Kidney (tissue), 14 donors: ENCODE data around the gene DNM3. TPM values are rescaled to one million over a fixed set of nuclear protein-coding genes. Genes with fewer than 3 reads are reported as not detected.

Source experiments
- DNase-seq, 5 donors: peaks; one replicate each; pipeline ENCODE4 v3.0.0-alpha.2; 2013 to 2020
- FAIRE-seq: peaks from 2 replicates; lab custom pipeline; 2012; peaks lifted over from hg19 to GRCh38; lab: Jason Lieb, UNC
- H3K27ac ChIP-seq, 2 donors: one replicate each; pipeline ENCODE4 v1.7.0; 2013; ENCODE audit warnings: low read depth in 2 of 2, low read length in 2 of 2, inconsistent platforms in 1 of 2
- H3K27me3 ChIP-seq: one replicate; pipeline ENCODE4 v1.7.1; 2013; ENCODE audit warnings: low read length, inconsistent platforms; ENCODE audit not compliant: control insufficient read depth, insufficient read depth
- H3K36me3 ChIP-seq, 3 donors: one replicate each; pipeline versions ENCODE4 v1.7.0 to v1.7.1; 2013; ENCODE audit warnings: low read length in 3 of 3, control low read depth in 1 of 3, inconsistent platforms in 1 of 3; ENCODE audit not compliant: insufficient read depth in 3 of 3, control insufficient read depth in 2 of 3
- H3K4me1 ChIP-seq, 3 donors: one replicate each; pipeline versions ENCODE4 v1.7.0 to v1.7.1; 2013; ENCODE audit warnings: low read length in 3 of 3, inconsistent platforms in 1 of 3, low read depth in 1 of 3; ENCODE audit not compliant: control insufficient read depth in 2 of 3, insufficient read depth in 2 of 3
- H3K4me3 ChIP-seq, 3 donors: one replicate each; pipeline versions ENCODE4 v1.7.0 to v1.8.1; 2013; ENCODE audit warnings: low read length in 3 of 3, control low read depth in 1 of 3, inconsistent platforms in 1 of 3
- H3K9ac ChIP-seq, 3 donors: one replicate each; pipeline versions ENCODE4 v1.7.0 to v1.7.1; 2013; ENCODE audit warnings: low read length in 3 of 3, control low read depth in 1 of 3, inconsistent platforms in 1 of 3
- H3K9me3 ChIP-seq, 3 donors: one replicate each; pipeline versions ENCODE4 v1.7.0 to v1.7.1; 2013; ENCODE audit warnings: low read length in 3 of 3, control low read depth in 1 of 3, inconsistent platforms in 1 of 3; ENCODE audit not compliant: control insufficient read depth in 2 of 3, insufficient read depth in 1 of 3
- CTCF ChIP-seq: IDR thresholded peaks from 3 replicates; pipeline ENCODE4 v1.5.1; 2012; ENCODE audit warnings: mild to moderate bottlenecking, moderate library complexity, borderline replicate concordance; ENCODE audit not compliant: insufficient read depth; ENCODE audit errors: extremely low read depth
- intact Hi-C: fragments of 100-400 bp; cut with DNase I; formaldehyde crosslinking; loops from one replicate; pipeline ENCODE4 v1.11.1; 2022
- polyA plus RNA-seq: library from polyadenylated mRNA; stranded (reverse); fragments of 350-450 nt; fragmentation: Illumina TruSeq; extraction: RNeasy Lipid Tissue Mini Kit (QIAGEN cat#74804); gene quantifications from one replicate; pipeline ENCODE4 v1.2.3, GENCODE V29; 2014; ENCODE audit warnings: low read depth, low replicate concordance; ENCODE audit not compliant: insufficient read depth
- total RNA-seq: library from RNA; stranded (reverse); fragmentation: NEBNext Ultra II Directional; extraction: Animal tissue kit (Norgen Biotek cat#: 25700); gene quantifications from one replicate; pipeline ENCODE4 v1.2.1, GENCODE V29; 2021
- donor health status: control.
- donor health status: control.
- donor health status: control.
- donor health status: control.
- donor health status: control.
- donor health status: DM: yes; HTN: yes; CAD: no.
- donor health status: Normal renal cell carcinoma (clear cell type).

DNM3 gene
- total and polyA plus RNA-seq, 2 donors from 2014 or later, result 5.9 to 19.1 TPM

- H3K27ac ChIP-seq, result no peak overlapping the region
- DNase-seq (peak in 3 of 5 donors; percentile 48 to 80 (median 68)), FAIRE-seq (no peak)
- intact Hi-C loops, result no loop called here
- H3K36me3 ChIP-seq, result no peaks in the 10 kb centered on the region
- peak overlapping the region in 1 of 3 donors; percentile 5 for H3K9ac ChIP-seq
- TF ChIP-seq CTCF, result no peak
- peaks cover 0 to 15% (median 4%) of the 10 kb centered on the region in 3 donors for H3K4me1 ChIP-seq
- no peaks in the 10 kb centered on the region for H3K27me3 ChIP-seq
- no peak overlapping the region for H3K4me3 ChIP-seq
- H3K9me3 ChIP-seq, result peaks cover 0 to 3% (median 3%) of the 10 kb centered on the region in 3 donors
Observed at GRCh38 chr1:172351754-172352161, 510.5 kb downstream of the DNM3 start.

GRCh38 chr1:172352435-172352834, 511.1 kb downstream of the DNM3 start:
- TF ChIP-seq CTCF, result no peak
- DNase-seq (no peak), FAIRE-seq (no peak)
- Histone ChIP-seq H3K27me3 (no peaks in the 10 kb centered on the region), H3K36me3 (no peaks in the 10 kb centered on the region), H3K4me3 (no peak overlapping the region), H3K4me1 (peaks cover 4 to 15% (median 4%) of the 10 kb centered on the region in 3 donors), H3K9me3 (peaks cover 0 to 2% (median 2%) of the 10 kb centered on the region in 3 donors), H3K9ac (no peak overlapping the region), H3K27ac (no peak overlapping the region)
- intact Hi-C loops, result no loop called here

GRCh38 chr1:172354291-172355274, 513.3 kb downstream of the DNM3 start:
- no peak for TF ChIP-seq CTCF
- Histone ChIP-seq H3K4me3 (no peak overlapping the region), H3K9me3 (no peaks in the 10 kb centered on the region), H3K27ac (no peak overlapping the region), H3K4me1 (peaks cover 14 to 24% (median 20%) of the 10 kb centered on the region in 3 donors), H3K9ac (no peak overlapping the region), H3K36me3 (no peaks in the 10 kb centered on the region), H3K27me3 (no peaks in the 10 kb centered on the region)
- FAIRE-seq (no peak), DNase-seq (no peak)
- intact Hi-C loops, result no loop called here
